Frontal cortex (tissue), 4 donors: ENCODE measurements around the gene TRMT112. TPM values are rescaled to one million over a fixed set of nuclear protein-coding genes. Genes with fewer than 3 reads are reported as not detected.

Experiments used
- DNase-seq, 2 donors: peaks; one replicate each; pipeline ENCODE4 v3.0.0; 2012; ENCODE audit warnings: low spot score in 2 of 2
- FAIRE-seq: peaks from 2 replicates; lab custom pipeline; 2012; peaks lifted over from hg19 to GRCh38; lab: Jason Lieb, UNC
- total RNA-seq: library from RNA; depleted of rRNA; stranded (reverse); fragments of >200 nt; gene quantifications from one replicate; pipeline ENCODE4 v1.2.3, GENCODE V29; 2014
- donor health status: control.
- donor health status: control.
- donor health status: control.

The TRMT112 gene
- total RNA-seq = 103 TPM

- no peak for FAIRE-seq
These were observed at the start of gene TRMT112 for GRCh38 chr11:64317325-64317960. Gene TRMT112 (minus strand): TSS chr11:64317559. CDS start chr11:64317526, 33 bp downstream.

DNA sequence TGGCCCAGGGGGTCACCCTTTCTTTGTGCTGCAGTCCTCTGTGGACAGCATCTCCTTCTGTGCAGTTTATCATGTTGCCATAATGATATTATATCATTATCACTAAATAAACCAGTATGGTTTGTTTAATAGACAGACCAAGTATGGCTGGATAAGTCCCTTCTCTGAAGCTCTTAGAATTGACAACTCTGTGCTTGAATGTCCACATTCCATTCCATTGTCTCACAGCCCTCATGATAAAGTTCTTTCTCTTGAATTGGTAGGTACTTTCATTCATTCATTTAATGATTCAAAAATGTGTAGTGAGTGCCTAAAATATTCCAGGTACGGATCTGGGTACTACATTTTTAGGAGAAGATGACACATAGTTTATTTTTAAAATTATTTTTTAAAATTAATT is 49.4 kb upstream of the TRMT112 start:
- no peak for FAIRE-seq

More at GRCh38 chr11:64317325-64317960, at the start of gene TRMT112:
- DNase-seq = peak; percentile 92

DNA sequence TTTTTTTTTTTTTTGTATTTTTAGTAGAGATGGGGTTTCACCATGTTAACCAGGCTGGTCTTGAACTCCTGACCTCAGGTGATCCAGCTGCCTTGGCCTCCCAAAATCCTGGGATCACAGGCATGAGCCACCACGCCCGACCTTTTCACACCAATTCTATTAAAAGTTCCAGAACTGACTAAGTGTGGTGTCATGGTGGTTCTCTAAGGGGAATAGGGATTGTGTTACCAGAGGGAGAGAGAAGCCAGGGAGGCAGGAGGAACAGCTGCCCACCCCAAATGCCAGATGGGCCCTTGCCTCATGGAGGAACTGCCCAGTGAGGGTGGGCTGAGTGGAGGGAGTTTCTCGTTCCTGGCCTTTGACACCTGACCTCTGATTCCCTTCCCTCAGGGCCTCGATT is 47.6 kb upstream of the TRMT112 start:
- peak in 1 of 2 donors; percentile 14 for DNase-seq
- FAIRE-seq = no peak

More for the DNA sequence above, 49.4 kb upstream of the TRMT112 start:
- no peak for DNase-seq

DNA sequence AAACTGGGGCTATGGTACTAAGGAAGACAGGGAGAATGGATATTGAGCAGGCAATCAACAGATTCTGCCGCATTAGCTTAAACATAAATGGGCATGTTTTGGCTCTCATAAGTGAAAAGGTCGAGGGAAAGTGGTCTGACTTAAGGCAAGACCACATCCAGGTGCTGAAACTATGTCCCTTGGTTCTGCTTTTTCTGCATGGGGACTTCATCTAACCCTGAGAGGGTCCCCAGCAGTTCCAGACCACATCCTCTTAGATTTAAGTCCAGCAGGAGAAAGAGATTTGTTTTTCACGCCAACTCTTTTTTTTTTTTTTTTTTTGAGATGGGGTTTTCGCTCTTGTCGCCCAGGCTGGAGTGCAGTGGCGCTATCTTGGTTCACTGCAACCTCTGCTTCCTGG is 47.1 kb upstream of the TRMT112 start:
- FAIRE-seq = no peak
- no peak for DNase-seq

- DNase-seq (no peak), FAIRE-seq (no peak)
These were observed 45.0 kb upstream of the TRMT112 start for GRCh38 chr11:64362339-64362738.

GRCh38 chr11:64361659-64362058 is 44.3 kb upstream of the TRMT112 start:
- DNase-seq (no peak), FAIRE-seq (no peak)

DNA sequence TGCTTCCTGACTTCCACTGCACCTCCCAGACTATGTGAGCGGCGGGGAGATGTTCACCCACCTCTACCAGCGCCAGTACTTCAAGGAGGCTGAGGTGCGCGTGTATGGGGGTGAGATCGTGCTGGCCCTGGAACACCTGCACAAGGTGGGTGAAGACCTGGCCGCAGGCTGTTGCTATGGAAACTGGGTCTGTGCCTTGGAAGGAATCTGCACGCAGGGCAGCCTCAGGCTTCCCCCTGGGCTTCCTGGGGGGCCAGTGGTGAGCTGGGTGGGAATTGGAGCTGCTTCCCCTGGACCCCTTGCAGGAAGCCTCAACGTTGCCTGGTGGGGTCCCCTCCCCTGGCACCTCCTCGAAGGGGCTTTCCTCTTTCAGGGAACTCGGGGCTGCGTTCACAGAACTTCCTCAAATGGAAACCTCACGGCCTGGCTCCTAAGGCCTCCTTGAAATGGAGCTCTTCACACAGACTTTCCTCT is 43.1 kb upstream of the TRMT112 start:
- no peak for FAIRE-seq
- DNase-seq = peak in 1 of 2 donors; percentile 43

GRCh38 chr11:64359712-64360445 is 42.5 kb upstream of the TRMT112 start:
- DNase-seq = peak; percentile 53 to 66
- no peak for FAIRE-seq

DNA sequence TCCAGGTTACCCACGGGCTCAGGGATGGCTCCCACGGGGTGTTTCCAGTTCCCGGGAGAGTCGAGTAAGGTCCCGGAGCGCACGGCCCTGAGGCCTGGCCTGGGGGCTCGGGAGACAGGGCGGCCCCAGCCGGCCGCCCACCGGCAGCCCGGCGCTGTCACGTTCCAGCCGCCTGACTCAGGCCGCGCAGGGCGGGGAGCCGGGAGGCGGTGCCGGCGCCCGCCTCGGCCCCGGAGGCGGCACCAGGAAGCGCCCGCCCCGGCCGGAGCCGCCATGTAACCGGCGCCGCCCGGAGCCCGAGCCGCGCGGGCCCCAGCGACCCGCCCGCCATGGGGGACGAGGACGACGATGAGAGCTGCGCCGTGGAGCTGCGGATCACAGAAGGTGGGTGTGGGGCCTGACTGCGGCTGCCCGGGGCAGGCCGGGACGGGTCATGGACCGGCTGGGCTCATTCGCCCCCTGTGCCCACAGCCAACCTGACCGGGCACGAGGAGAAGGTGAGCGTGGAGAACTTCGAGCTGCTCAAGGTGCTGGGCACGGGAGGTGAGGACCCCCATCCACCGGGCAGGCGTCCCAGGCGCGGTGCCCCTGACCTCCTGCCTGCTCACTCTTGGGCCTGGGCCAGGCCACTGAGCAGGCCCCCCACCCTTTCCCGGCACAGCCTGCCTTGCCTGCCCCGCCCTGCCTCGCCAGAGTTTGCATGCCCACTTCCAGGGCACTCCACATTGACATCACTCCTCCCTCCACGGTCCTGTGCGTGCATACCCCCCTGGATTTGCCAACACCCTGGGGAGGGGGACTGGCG is 41.8 kb upstream of the TRMT112 start, which contains the start of gene RPS6KA4:
Gene RPS6KA4, plus strand, starts transcription at position 256 of the 805 bp plus-strand sequence. Its CDS starts 74 bp downstream, at position 330.
- no peak for FAIRE-seq
- DNase-seq = peak; percentile 93 to 94

GRCh38 chr11:64358536-64358906 is 41.2 kb upstream of the TRMT112 start:
- no peak for FAIRE-seq

GRCh38 chr11:64357904-64358535 is 40.7 kb upstream of the TRMT112 start:
- FAIRE-seq (no peak), DNase-seq (no peak)

More at GRCh38 chr11:64358536-64358906, 41.2 kb upstream of the TRMT112 start:
- DNase-seq = no peak

DNA sequence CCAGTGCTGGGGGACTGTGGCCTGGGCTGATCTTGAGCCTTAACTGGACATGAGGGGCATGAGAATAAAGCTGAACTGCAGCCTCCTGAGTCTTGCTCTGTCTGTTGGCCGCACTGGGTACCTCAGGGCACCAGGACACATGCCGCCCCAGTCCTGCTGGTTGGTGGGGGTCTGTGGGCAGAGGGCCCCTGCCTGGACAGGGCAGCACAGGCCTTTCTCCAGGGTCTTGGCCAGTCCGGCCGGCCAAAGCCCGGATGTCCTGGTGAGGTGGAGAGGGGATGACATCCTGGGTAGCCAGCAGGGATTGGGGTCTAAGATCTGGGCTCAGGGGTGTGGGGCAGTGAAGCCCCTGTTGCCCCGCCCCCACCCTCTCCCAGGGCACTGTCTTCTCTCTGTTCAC is 40.1 kb upstream of the TRMT112 start:
- DNase-seq (no peak), FAIRE-seq (no peak)

DNA sequence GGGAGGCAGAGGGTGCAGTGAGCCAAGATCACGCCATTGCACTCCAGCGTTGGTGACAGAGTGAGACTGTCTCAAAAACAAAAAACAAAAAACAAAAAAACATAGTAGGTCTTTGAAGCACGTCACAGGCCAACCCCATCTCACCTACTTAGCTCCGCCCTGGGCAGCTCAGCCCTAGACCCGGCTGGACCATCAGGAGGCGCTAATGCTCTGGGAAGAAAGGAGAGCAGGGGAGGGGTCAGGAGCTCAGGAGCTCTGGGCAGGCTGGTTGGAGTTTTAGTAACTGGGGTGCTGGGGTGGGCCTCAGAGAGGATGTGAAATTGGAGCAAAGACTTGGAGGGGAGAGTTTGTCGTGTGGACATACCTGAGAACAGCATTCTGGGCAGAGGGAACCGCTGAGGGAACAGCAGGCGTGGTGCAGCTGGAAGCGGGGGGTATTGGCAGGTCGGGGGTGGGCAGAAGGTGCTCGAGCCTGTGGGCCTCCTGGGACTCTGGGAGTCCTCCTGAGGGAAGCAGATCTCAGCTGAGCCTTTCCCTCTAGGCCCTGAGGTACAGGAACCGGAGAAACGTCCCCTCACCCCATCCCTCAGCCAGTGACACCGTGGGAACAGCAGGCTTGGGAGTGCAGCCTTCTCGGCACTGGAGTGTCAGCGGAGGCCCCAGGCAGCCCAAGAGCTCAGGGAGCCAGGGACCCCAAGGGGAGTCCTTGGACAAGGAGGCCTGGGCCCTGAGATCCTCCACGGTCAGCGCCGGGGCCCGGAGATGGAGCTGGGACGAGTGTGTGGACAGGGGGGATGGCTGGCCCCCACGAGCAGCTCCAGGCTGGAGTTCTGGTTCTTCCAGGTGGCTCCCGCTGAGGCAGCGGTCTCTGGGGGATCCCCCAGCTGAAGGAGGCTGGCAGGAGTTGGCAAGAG is 39.4 kb upstream of the TRMT112 start:
- FAIRE-seq (no peak), DNase-seq (no peak)

GRCh38 chr11:64355078-64355940 is 38.0 kb upstream of the TRMT112 start:
- DNase-seq (peak; percentile 86 to 94), FAIRE-seq (no peak)

DNA sequence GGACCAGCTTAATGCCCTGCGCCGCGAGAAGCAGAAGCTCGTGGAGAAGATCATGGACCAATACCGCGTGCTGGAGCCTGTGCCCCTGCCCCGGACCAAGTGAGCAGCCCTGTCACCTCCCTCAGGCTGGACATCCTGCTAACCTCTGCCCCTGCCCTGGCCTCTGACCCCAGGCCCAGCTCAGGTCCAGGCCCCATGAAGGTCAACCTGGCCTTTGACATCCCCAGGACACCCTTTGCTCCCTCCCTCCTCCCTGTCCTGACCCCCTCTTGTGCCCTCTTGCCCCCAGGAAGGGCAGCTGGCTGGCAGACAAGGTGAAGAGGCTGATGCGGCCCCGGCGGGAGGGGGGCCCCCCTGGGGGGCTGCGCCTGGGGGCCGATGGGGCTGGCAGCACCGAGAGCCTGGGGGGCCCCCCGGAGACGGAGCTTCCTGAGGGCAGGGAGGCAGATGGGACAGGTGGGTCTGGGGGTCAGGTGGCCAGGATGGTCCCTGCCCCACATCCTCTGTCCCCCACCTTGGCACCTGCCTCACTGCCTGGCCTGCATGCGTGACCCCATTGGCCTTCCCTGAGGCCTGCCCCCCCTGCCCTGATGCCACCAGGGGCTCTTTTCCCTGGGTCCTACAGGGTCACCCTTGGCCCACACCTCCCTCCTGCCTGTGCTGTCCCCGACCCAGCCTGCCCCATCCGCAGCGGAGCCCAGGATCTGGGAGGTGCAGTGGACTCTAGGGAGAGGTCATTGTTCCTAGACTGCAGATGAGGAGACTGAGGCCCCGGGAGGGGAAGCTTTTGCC is 36.6 kb upstream of the TRMT112 start:
- no peak for FAIRE-seq

DNA sequence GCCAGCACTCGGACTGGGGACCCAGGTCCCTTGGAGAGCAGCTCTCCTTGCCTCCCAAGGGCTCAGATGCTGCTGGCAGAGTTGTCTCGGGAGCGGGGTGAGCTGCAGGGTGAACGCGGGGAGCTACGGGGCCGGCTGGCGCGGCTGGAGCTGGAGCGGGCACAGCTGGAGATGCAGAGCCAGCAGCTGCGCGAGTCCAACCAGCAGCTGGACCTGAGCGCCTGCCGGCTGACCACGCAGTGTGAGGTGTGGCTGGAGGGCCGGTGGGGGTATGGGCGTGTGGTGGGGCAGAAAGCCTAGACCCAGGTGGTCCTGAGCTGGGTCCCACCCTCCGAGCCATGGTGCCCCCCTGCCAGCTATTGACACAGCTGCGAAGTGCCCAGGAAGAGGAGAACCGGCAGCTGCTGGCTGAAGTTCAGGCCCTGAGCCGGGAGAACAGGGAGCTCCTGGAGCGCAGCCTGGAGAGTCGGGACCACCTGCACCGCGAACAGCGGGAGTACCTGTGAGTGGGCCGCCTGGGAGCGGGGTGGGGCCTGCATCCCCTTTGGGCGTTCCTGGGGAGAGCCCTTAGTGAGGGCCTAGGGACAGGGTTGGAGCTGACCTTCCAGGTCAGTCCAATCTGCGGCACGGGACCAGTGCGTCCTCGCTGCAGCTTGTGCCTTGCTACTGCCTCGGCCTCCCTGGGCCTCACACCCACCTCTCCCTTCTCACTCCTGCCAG is 35.8 kb upstream of the TRMT112 start:
- no peak for FAIRE-seq
- DNase-seq = no peak

More for the DNA sequence above, 36.6 kb upstream of the TRMT112 start:
- no peak for DNase-seq
